ENCODE results near the gene KDM2B. TPM values are rescaled to one million over a fixed set of nuclear protein-coding genes. Genes with fewer than 3 reads are reported as not detected.
A peak's percentile ranks its signal among the peaks of the same experiment; 100 is the strongest.
"Not testable (repeated sequence)": the region's sequence is repeated elsewhere in the genome, so short reads cannot be mapped to it uniquely, and the experiment has no call there.

KDM2B gene
- total RNA-seq, 1 donor from 2014 or later, result 20.0 TPM

- DNase-seq (ENCODE audit: low read depth in 2 of 2), result not testable (repeated sequence)
Measured at GRCh38 chr12:121584885-121585284, 4.1 kb upstream of the KDM2B start.

GRCh38 chr12:121583334-121583661, 2.5 kb upstream of the KDM2B start:
- DNase-seq (ENCODE audit: low read depth in 2 of 2), result not testable (repeated sequence)

- DNase-seq (ENCODE audit: low read depth in 2 of 2), result no peak
Measured at GRCh38 chr12:121582583-121583333, 1.9 kb upstream of the KDM2B start.

- no peak for DNase-seq (ENCODE audit: low read depth in 2 of 2)
Measured at GRCh38 chr12:121581686-121582429, 1.0 kb upstream of the KDM2B start.

- peak; percentile 63 to 69 for DNase-seq (ENCODE audit: low read depth in 2 of 2)
Measured at GRCh38 chr12:121579981-121580868, 598 bp downstream of the KDM2B start.

- peak; percentile 31 to 35 for DNase-seq (ENCODE audit: low read depth in 2 of 2)
Measured at GRCh38 chr12:121579190-121579791, 1.5 kb downstream of the KDM2B start.

- peak in 1 of 2 donors; percentile 21 for DNase-seq (ENCODE audit: low read depth in 2 of 2)
Measured at GRCh38 chr12:121578230-121579189, 2.3 kb downstream of the KDM2B start.

- no peak for DNase-seq (ENCODE audit: low read depth in 2 of 2)
Measured at GRCh38 chr12:121577443-121578180, 3.2 kb downstream of the KDM2B start.

GRCh38 chr12:121576851-121577391, 3.9 kb downstream of the KDM2B start:
- DNase-seq (ENCODE audit: low read depth in 2 of 2), result no peak

GRCh38 chr12:121575952-121576625, 4.7 kb downstream of the KDM2B start:
- DNase-seq (ENCODE audit: low read depth in 2 of 2), result peak in 1 of 2 donors; percentile 40

- no peak for DNase-seq (ENCODE audit: low read depth in 2 of 2)
Measured at GRCh38 chr12:121575051-121575450, 5.8 kb downstream of the KDM2B start.

- no peak for DNase-seq (ENCODE audit: low read depth in 2 of 2)
Measured at GRCh38 chr12:121574025-121574424, 6.8 kb downstream of the KDM2B start.

- DNase-seq (ENCODE audit: low read depth in 2 of 2), result no peak
Measured at GRCh38 chr12:121571920-121572319, 8.9 kb downstream of the KDM2B start.

GRCh38 chr12:121570467-121571283, 10.1 kb downstream of the KDM2B start:
- DNase-seq (ENCODE audit: low read depth in 2 of 2), result peak in 1 of 2 donors; percentile 10

GRCh38 chr12:121568971-121569751, 11.7 kb downstream of the KDM2B start:
- DNase-seq (ENCODE audit: low read depth in 2 of 2), result peak in 1 of 2 donors; percentile 35

- no peak for DNase-seq (ENCODE audit: low read depth in 2 of 2)
Measured at GRCh38 chr12:121568518-121568917, 12.3 kb downstream of the KDM2B start.

- DNase-seq (ENCODE audit: low read depth in 2 of 2), result no peak
Measured at GRCh38 chr12:121565076-121565475, 15.7 kb downstream of the KDM2B start.
